ENCODE results near the gene NDC1.

DNA sequence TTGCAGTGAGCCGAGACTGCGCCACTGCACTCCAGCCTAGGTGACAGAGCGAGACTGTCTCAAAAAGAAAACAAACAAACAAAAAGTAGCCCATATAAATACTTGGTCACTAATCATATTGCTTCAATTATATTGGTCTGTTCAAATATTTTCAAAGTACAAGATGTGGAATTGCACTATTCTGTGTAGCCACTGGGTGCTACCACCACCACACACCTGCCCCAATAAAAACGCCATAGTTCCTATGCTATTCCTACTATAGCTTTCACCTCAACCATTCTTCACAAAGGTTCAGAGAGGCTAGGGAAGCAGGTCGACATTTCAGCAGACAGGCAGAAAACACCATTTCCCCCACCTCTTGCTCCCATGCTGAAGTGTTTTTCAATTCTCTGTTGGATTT is 16.7 kb downstream of the NDC1 start:
- TF ChIP-seq, protein P1, sequence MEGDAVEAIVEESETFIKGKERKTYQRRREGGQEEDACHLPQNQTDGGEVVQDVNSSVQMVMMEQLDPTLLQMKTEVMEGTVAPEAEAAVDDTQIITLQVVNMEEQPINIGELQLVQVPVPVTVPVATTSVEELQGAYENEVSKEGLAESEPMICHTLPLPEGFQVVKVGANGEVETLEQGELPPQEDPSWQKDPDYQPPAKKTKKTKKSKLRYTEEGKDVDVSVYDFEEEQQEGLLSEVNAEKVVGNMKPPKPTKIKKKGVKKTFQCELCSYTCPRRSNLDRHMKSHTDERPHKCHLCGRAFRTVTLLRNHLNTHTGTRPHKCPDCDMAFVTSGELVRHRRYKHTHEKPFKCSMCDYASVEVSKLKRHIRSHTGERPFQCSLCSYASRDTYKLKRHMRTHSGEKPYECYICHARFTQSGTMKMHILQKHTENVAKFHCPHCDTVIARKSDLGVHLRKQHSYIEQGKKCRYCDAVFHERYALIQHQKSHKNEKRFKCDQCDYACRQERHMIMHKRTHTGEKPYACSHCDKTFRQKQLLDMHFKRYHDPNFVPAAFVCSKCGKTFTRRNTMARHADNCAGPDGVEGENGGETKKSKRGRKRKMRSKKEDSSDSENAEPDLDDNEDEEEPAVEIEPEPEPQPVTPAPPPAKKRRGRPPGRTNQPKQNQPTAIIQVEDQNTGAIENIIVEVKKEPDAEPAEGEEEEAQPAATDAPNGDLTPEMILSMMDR (IDR thresholded peaks at IDR 0.05) = no peak
- no peak for TF ChIP-seq POLR2AphosphoS5 (IDR thresholded peaks at IDR 0.05)

All from prostate gland (tissue), 2 donors.